ENCODE measurements around the gene PTGER1. TPM values are rescaled to one million over a fixed set of nuclear protein-coding genes. Genes with fewer than 3 reads are reported as not detected.

The PTGER1 gene
- total and polyA plus RNA-seq, 2 of the 4 experiments (the other 2 are of a cell fraction), result 0.54 to 0.60 TPM

- H3K9me1 ChIP-seq (ENCODE audit: insufficient read depth, low read length), result peaks cover 11% of the 10 kb centered on the region
- peak overlapping the region; percentile 18; the same call in 1 of the 2 replicates for H4K5ac ChIP-seq (ENCODE audit: low read depth, low read length)
- H3K27me3 ChIP-seq (ENCODE audit: control insufficient read depth, insufficient read depth, low read length), result no peaks in the 10 kb centered on the region
- H3K56ac ChIP-seq (ENCODE audit: extremely low read depth, insufficient read depth, low read length), result no peak overlapping the region
- peak overlapping the region; percentile 45 to 61; a peak in 3 of 4 replicates for H4K8ac ChIP-seq (ENCODE audit: low read depth in 2 of 2, low read length in 2 of 2)
- H2BK20ac ChIP-seq (ENCODE audit: low read depth, low read length), result no peak overlapping the region
- ATAC-seq (ENCODE audit: low read depth), result no peak
- peak overlapping the region; percentile 13 for H2AK9ac ChIP-seq (replicated peaks; ENCODE audit: low read depth, low read length, poor library complexity)
- peak overlapping the region; percentile 6; the same call in 1 of the 2 replicates for H2AK5ac ChIP-seq (ENCODE audit: low read depth, low read length)
- no peak overlapping the region for H3K9ac ChIP-seq (ENCODE audit: low read depth, low read length)
- no peak overlapping the region; the same call in 1 of the 2 replicates for H4K91ac ChIP-seq (ENCODE audit: insufficient read depth, low read depth, low read length)
- H2BK120ac ChIP-seq (ENCODE audit: low read depth, low read length), result peak overlapping the region; percentile 28; the same call in 1 of the 2 replicates
- no peak overlapping the region for H3K27ac ChIP-seq (ENCODE audit: insufficient read depth, low read length)
- H2AFZ ChIP-seq (replicated peaks; ENCODE audit: low read length, poor library complexity), result peak overlapping the region; percentile 92
- peak overlapping the region; percentile 34 for H2BK5ac ChIP-seq (ENCODE audit: low read depth, low read length, poor library complexity, severe bottlenecking)
- no peaks in the 10 kb centered on the region for H3K9me3 ChIP-seq (ENCODE audit: control insufficient read depth, insufficient read depth, low read length)
- TF ChIP-seq SMC3 (IDR thresholded peaks at IDR 0.05; ENCODE audit: low read depth, low read length) (no peak), BHLHE40 (IDR thresholded peaks at IDR 0.05; ENCODE audit: low read depth, low read length) (no peak), NFE2L2 (IDR thresholded peaks at IDR 0.05; ENCODE audit: low read depth, low read length) (no peak), MAFK (IDR thresholded peaks at IDR 0.05; ENCODE audit: low read depth, low read length) (no peak), FOS (IDR thresholded peaks at IDR 0.05; ENCODE audit: low read depth, low read length) (no peak), RFX5 (IDR thresholded peaks at IDR 0.05; ENCODE audit: low read depth, low read length) (no peak), RCOR1 (IDR thresholded peaks at IDR 0.05; ENCODE audit: insufficient replicate concordance, low read length) (no peak), CEBPB (IDR thresholded peaks at IDR 0.05; ENCODE audit: low read depth, low read length) (no peak), POLR2A (IDR thresholded peaks at IDR 0.05; ENCODE audit: low read depth, low read length) (no peak), CTCF (conservative IDR thresholded peaks at IDR 0.05; ENCODE audit: low read depth, low read length) (no peak), RAD21 (IDR thresholded peaks at IDR 0.05; ENCODE audit: low read length) (no peak), MAZ (IDR thresholded peaks at IDR 0.05; ENCODE audit: borderline replicate concordance, low read depth, low read length) (no peak), MXI1 (IDR thresholded peaks at IDR 0.05; ENCODE audit: borderline replicate concordance, low read depth, low read length) (no peak)
- TF ChIP-seq, protein P1, sequence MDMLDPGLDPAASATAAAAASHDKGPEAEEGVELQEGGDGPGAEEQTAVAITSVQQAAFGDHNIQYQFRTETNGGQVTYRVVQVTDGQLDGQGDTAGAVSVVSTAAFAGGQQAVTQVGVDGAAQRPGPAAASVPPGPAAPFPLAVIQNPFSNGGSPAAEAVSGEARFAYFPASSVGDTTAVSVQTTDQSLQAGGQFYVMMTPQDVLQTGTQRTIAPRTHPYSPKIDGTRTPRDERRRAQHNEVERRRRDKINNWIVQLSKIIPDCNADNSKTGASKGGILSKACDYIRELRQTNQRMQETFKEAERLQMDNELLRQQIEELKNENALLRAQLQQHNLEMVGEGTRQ (IDR thresholded peaks at IDR 0.05; ENCODE audit: low read depth, low read length), result no peak
- TF ChIP-seq, protein P2, sequence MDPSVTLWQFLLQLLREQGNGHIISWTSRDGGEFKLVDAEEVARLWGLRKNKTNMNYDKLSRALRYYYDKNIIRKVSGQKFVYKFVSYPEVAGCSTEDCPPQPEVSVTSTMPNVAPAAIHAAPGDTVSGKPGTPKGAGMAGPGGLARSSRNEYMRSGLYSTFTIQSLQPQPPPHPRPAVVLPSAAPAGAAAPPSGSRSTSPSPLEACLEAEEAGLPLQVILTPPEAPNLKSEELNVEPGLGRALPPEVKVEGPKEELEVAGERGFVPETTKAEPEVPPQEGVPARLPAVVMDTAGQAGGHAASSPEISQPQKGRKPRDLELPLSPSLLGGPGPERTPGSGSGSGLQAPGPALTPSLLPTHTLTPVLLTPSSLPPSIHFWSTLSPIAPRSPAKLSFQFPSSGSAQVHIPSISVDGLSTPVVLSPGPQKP (IDR thresholded peaks at IDR 0.05; ENCODE audit: borderline replicate concordance, low read depth, low read length), result no peak
- BruUV-seq (replicated peaks), result no TSS peak
- WGBS, 2 experiments (ENCODE audit: extremely low coverage in 2 of 2, insufficient read length in 1 of 2), result 57% methylated on average over 5 of the region's 7 CpGs; no CpG with 5 or more reads in 1 of the 2 experiments
- ChIA-PET POLR2A (ENCODE audit: unreplicated experiment) (no interaction called here), CTCF (no interaction called here)
- dilution Hi-C loops (cut with HindIII; ENCODE audit: low sequenced_read_pairs, unreplicated experiment) (no loop called here), in situ Hi-C loops (cut with MboI; ENCODE audit: low sequenced_read_pairs) (no loop called here), intact Hi-C loops (cut with micrococcal nuclease) (no loop called here)
- 0 out of 3 replicates have a peak overlapping the region, but pooled peaks have one; percentile 12 for H2BK15ac ChIP-seq (ENCODE audit: low read depth, low read length)
- peak overlapping the region; percentile 88 for H3K4me2 ChIP-seq (ENCODE audit: low read depth, low read length)
- H3K36me3 ChIP-seq (ENCODE audit: control insufficient read depth, insufficient read depth, low read length), result peaks cover 7% of the 10 kb centered on the region; the same call in 1 of the 2 replicates
- H3K4me1 ChIP-seq (ENCODE audit: control insufficient read depth, insufficient read depth, low read length), result peaks cover 8% of the 10 kb centered on the region
- H3K4ac ChIP-seq (ENCODE audit: low read depth, low read length), result peak overlapping the region; percentile 44; the same call in 1 of the 2 replicates
- H3K14ac ChIP-seq (replicated peaks; ENCODE audit: low read depth, low read length), result peak overlapping the region; percentile 1; the same call in 1 of the 2 replicates
- H3K4me3 ChIP-seq (ENCODE audit: insufficient read depth, low read depth, low read length), result no peak overlapping the region
- no peak overlapping the region for H3K18ac ChIP-seq (ENCODE audit: low read depth, low read length)
- DNase-seq, result no peak
- no peak overlapping the region for H3K23ac ChIP-seq (ENCODE audit: low read depth, low read length)
- peaks cover 16 to 31% of the 10 kb centered on the region in 2 experiments for H3K79me1 ChIP-seq (ENCODE audit: low read depth in 1 of 2, low read length in 2 of 2)
- H4K20me1 ChIP-seq (ENCODE audit: insufficient read depth, low read length), result peaks cover 21% of the 10 kb centered on the region
Observed at GRCh38 chr19:14496834-14497227, 21.7 kb upstream of the PTGER1 start.
